ENCODE measurements around the gene KRT79.

The KRT79 gene

GRCh38 chr12:52807544-52808470 is 26.3 kb downstream of the KRT79 start:
- TF ChIP-seq CTCF (IDR thresholded peaks at IDR 0.05) = no peak

- TF ChIP-seq CTCF (IDR thresholded peaks at IDR 0.05) = no peak
These were observed 27.1 kb downstream of the KRT79 start for GRCh38 chr12:52806821-52807543.

GRCh38 chr12:52806169-52806811 is 27.8 kb downstream of the KRT79 start:
- no peak for TF ChIP-seq CTCF (IDR thresholded peaks at IDR 0.05)

GRCh38 chr12:52805739-52806138 is 28.4 kb downstream of the KRT79 start:
- no peak for TF ChIP-seq CTCF (IDR thresholded peaks at IDR 0.05)

GRCh38 chr12:52805000-52805399 is 29.1 kb downstream of the KRT79 start:
- no peak for TF ChIP-seq CTCF (IDR thresholded peaks at IDR 0.05)

- no peak for TF ChIP-seq CTCF (IDR thresholded peaks at IDR 0.05)
These were observed 31.7 kb downstream of the KRT79 start for GRCh38 chr12:52802442-52802841.

- no peak for TF ChIP-seq CTCF (IDR thresholded peaks at IDR 0.05)
These were observed 32.3 kb downstream of the KRT79 start for GRCh38 chr12:52801773-52802172.
